Neural progenitor cell (in vitro differentiated cells): ENCODE data around the gene ATE1. TPM values are rescaled to one million over a fixed set of nuclear protein-coding genes. Genes with fewer than 3 reads are reported as not detected.

Experiments used
- DNase-seq: peaks from one replicate; pipeline ENCODE4 v3.0.0-alpha.2; 2016; ENCODE audit warnings: low spot score
- H2AFZ ChIP-seq: fragments of 200-600 bp; sonication (generic); replicated peaks from 2 replicates; pipeline ENCODE4 v1.6.1; 2016; ENCODE audit warnings: antibody characterized with exemption
- H3F3A ChIP-seq: fragments of 200-600 bp; sonication (generic); 2 replicates; pipeline ENCODE4 v1.6.1; 2016; ENCODE audit warnings: antibody characterized with exemption, low read depth
- H3K27ac ChIP-seq: fragments of 200-600 bp; sonication (generic); 2 replicates; pipeline ENCODE4 v1.5.1; 2016; ENCODE audit warnings: mild to moderate bottlenecking
- H3K27me3 ChIP-seq: fragments of 200-600 bp; sonication (generic); 2 replicates; pipeline ENCODE4 v1.6.1; 2016; ENCODE audit warnings: mild to moderate bottlenecking, moderate library complexity
- H3K36me3 ChIP-seq: fragments of 200-600 bp; sonication (generic); 2 replicates; pipeline ENCODE4 v1.5.1; 2016
- H3K4me1 ChIP-seq: fragments of 200-600 bp; sonication (generic); 2 replicates; pipeline ENCODE4 v1.6.1; 2016; ENCODE audit warnings: mixed run types
- H3K4me2 ChIP-seq: fragments of 200-600 bp; sonication (generic); 2 replicates; pipeline ENCODE4 v1.6.1; 2016
- H3K4me3 ChIP-seq: fragments of 200-600 bp; sonication (generic); 2 replicates; pipeline ENCODE4 v1.5.1; 2016
- H3K79me2 ChIP-seq: fragments of 200-600 bp; sonication (generic); 2 replicates; pipeline ENCODE4 v1.6.1; 2016; ENCODE audit warnings: low read depth
- H3K9ac ChIP-seq: fragments of 200-600 bp; sonication (generic); 2 replicates; pipeline ENCODE4 v1.6.1; 2016
- H3K9me3 ChIP-seq: fragments of 200-600 bp; sonication (generic); 2 replicates; pipeline ENCODE4 v1.5.1; 2016; ENCODE audit warnings: low read depth
- H4K20me1 ChIP-seq: fragments of 200-600 bp; sonication (generic); 2 replicates; pipeline ENCODE4 v1.6.1; 2016; ENCODE audit warnings: low read depth
- H3K27ac Mint-ChIP-seq: 3 replicates; pipeline ENCODE4 v1.8.0; 2021; ENCODE audit warnings: mixed read lengths
- H3K27me3 Mint-ChIP-seq: 2 replicates; pipeline ENCODE4 v1.8.0; 2022; ENCODE audit warnings: low read depth, mild to moderate bottlenecking, inconsistent platforms, moderate library complexity, mixed read lengths; ENCODE audit not compliant: insufficient read depth
- H3K36me3 Mint-ChIP-seq: 3 replicates; pipeline ENCODE4 v1.8.0; 2021; ENCODE audit warnings: mixed read lengths
- H3K4me1 Mint-ChIP-seq: 3 replicates; pipeline ENCODE4 v1.8.0; 2021; ENCODE audit warnings: mixed read lengths
- H3K4me3 Mint-ChIP-seq: 3 replicates; pipeline ENCODE4 v1.8.0; 2021; ENCODE audit warnings: mild to moderate bottlenecking, moderate library complexity, mixed read lengths
- H3K9me3 Mint-ChIP-seq: 3 replicates; pipeline ENCODE4 v1.8.0; 2020; ENCODE audit warnings: mixed read lengths
- EZH2 ChIP-seq: fragments of 200-600 bp; sonication (generic); IDR thresholded peaks from 2 replicates; pipeline ENCODE4 v1.6.1; 2017; ENCODE audit warnings: antibody characterized with exemption, mild to moderate bottlenecking, moderate library complexity
- EZH2phosphoT487 ChIP-seq: fragments of 200-600 bp; sonication (generic); IDR thresholded peaks from 2 replicates; pipeline ENCODE4 v1.6.1; 2017; ENCODE audit warnings: antibody characterized with exemption
- total RNA-seq: library from RNA; depleted of rRNA; stranded (reverse); fragments of >200 nt; gene quantifications from 2 replicates; pipeline ENCODE4 v1.2.3, GENCODE V29; 2015; ENCODE audit warnings: low replicate concordance
- TF ChIP-seq, protein P1 (sequence below): fragments of 200-600 bp; sonication (generic); IDR thresholded peaks from 2 replicates; pipeline ENCODE4 v1.5.1; 2017; ENCODE audit warnings: antibody characterized with exemption, mild to moderate bottlenecking

ATE1 gene
- total RNA-seq, 1 donor from 2014 or later: 57.2 TPM

DNA sequence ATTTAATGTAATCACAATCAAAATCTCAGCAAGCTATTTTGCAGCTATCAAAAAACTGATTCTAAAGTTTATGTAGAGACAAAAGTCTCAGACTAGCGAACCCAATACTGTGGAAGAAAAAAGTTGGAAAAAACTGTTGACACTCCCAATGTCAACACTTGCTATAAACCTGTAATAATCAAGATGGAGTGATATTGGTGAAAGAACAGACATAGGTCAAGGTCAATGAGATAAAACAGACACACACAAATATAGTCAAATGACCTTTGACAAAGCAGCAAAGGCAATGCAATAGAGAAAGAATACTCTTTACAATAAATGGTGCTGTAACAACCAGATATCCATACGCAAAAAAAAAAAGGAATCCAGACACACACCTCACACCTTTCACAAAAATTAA is 84.5 kb downstream of the ATE1 start:
- no peaks in the 10 kb centered on the region for H3K27me3 ChIP-seq
- H3K4me1 ChIP-seq: no peaks in the 10 kb centered on the region
- H3K27me3 Mint-ChIP-seq: no peaks in the 10 kb centered on the region
- H3K4me3 Mint-ChIP-seq: no peak overlapping the region
- peaks cover 2% of the 10 kb centered on the region for H3K9me3 Mint-ChIP-seq
- TF ChIP-seq EZH2phosphoT487 (no peak), EZH2 (no peak)
- TF ChIP-seq, protein P1, sequence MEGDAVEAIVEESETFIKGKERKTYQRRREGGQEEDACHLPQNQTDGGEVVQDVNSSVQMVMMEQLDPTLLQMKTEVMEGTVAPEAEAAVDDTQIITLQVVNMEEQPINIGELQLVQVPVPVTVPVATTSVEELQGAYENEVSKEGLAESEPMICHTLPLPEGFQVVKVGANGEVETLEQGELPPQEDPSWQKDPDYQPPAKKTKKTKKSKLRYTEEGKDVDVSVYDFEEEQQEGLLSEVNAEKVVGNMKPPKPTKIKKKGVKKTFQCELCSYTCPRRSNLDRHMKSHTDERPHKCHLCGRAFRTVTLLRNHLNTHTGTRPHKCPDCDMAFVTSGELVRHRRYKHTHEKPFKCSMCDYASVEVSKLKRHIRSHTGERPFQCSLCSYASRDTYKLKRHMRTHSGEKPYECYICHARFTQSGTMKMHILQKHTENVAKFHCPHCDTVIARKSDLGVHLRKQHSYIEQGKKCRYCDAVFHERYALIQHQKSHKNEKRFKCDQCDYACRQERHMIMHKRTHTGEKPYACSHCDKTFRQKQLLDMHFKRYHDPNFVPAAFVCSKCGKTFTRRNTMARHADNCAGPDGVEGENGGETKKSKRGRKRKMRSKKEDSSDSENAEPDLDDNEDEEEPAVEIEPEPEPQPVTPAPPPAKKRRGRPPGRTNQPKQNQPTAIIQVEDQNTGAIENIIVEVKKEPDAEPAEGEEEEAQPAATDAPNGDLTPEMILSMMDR: no peak
- H3F3A ChIP-seq: no peaks in the 10 kb centered on the region
- no peak overlapping the region for H3K9ac ChIP-seq
- no peaks in the 10 kb centered on the region for H4K20me1 ChIP-seq
- no peak overlapping the region for H3K4me3 ChIP-seq
- peaks cover 25% of the 10 kb centered on the region for H3K36me3 Mint-ChIP-seq
- no peak overlapping the region for H2AFZ ChIP-seq
- no peak overlapping the region for H3K4me2 ChIP-seq
- DNase-seq: no peak
- H3K27ac ChIP-seq: no peak overlapping the region
- peaks cover 6% of the 10 kb centered on the region for H3K36me3 ChIP-seq
- H3K79me2 ChIP-seq: peaks cover 4% of the 10 kb centered on the region
- no peaks in the 10 kb centered on the region for H3K4me1 Mint-ChIP-seq
- H3K27ac Mint-ChIP-seq: no peak overlapping the region
- H3K9me3 ChIP-seq: no peaks in the 10 kb centered on the region

DNA sequence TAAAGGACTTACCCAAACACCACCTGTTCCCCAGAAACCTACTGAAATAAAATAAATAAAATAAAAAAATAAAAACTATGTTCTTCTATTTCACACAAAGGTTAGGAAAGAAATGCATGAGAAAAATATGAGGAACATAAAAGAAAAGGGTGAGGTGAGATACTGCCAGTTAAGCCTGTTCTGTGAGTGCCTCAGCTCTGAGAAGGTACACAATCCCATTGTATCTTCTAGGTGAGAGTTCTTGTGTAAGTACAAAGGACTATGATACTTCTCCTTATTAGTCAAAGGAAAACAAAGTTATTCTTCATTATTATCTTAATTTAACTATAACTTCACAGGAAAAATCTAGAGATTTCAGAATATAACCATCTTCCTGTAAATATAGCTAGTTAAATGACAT is 86.0 kb downstream of the ATE1 start:
- Histone ChIP-seq H3K4me1 (no peaks in the 10 kb centered on the region), H3K4me2 (no peak overlapping the region), H4K20me1 (no peaks in the 10 kb centered on the region), H3K9ac (no peak overlapping the region), H3K79me2 (peaks cover 4% of the 10 kb centered on the region), H3K36me3 (peaks cover 6% of the 10 kb centered on the region), H3K27ac (no peak overlapping the region), H3K27me3 (no peaks in the 10 kb centered on the region), H2AFZ (no peak overlapping the region), H3K4me3 (no peak overlapping the region), H3F3A (no peaks in the 10 kb centered on the region), H3K9me3 (no peaks in the 10 kb centered on the region)
- no peak for DNase-seq
- Mint-ChIP-seq H3K9me3 (peaks cover 2% of the 10 kb centered on the region), H3K27me3 (no peaks in the 10 kb centered on the region), H3K4me1 (no peaks in the 10 kb centered on the region), H3K4me3 (no peak overlapping the region), H3K27ac (no peak overlapping the region), H3K36me3 (peaks cover 23% of the 10 kb centered on the region)
- TF ChIP-seq EZH2phosphoT487 (no peak), EZH2 (no peak)

DNA sequence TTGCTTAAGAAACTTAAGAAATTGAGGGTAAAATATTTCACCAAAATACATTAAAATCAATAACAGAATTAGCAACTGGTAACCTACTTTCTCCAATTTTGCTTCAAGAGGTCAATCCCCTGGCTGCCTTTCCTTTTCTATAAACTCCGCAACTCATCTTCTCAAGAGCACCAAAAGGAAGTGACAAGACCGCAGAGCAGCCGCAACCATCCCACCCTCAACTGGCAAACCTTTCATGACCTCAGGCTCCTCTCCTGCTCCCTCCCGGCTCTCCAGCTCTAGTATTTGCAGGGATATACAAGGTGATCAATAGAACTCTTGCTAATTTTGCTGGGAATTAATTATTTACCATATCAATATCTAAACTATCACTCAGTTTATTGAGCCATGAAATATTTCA is 88.9 kb downstream of the ATE1 start:
- no peak overlapping the region for H3K4me2 ChIP-seq
- H3K4me1 Mint-ChIP-seq: no peaks in the 10 kb centered on the region
- H3K9me3 Mint-ChIP-seq: no peaks in the 10 kb centered on the region
- no peaks in the 10 kb centered on the region for H3K36me3 ChIP-seq
- no peaks in the 10 kb centered on the region for H3K9me3 ChIP-seq
- TF ChIP-seq EZH2phosphoT487 (no peak), EZH2 (no peak)
- TF ChIP-seq, protein P1: no peak
- DNase-seq: no peak
- H2AFZ ChIP-seq: no peak overlapping the region
- no peaks in the 10 kb centered on the region for H4K20me1 ChIP-seq
- no peak overlapping the region for H3K4me3 ChIP-seq
- H3K9ac ChIP-seq: no peak overlapping the region
- no peak overlapping the region for H3K27ac Mint-ChIP-seq
- H3K79me2 ChIP-seq: peaks cover 4% of the 10 kb centered on the region
- no peaks in the 10 kb centered on the region for H3F3A ChIP-seq
- no peaks in the 10 kb centered on the region for H3K27me3 ChIP-seq
- no peaks in the 10 kb centered on the region for H3K27me3 Mint-ChIP-seq
- H3K4me3 Mint-ChIP-seq: no peak overlapping the region
- H3K36me3 Mint-ChIP-seq: peaks cover 10% of the 10 kb centered on the region
- no peaks in the 10 kb centered on the region for H3K4me1 ChIP-seq
- no peak overlapping the region for H3K27ac ChIP-seq

DNA sequence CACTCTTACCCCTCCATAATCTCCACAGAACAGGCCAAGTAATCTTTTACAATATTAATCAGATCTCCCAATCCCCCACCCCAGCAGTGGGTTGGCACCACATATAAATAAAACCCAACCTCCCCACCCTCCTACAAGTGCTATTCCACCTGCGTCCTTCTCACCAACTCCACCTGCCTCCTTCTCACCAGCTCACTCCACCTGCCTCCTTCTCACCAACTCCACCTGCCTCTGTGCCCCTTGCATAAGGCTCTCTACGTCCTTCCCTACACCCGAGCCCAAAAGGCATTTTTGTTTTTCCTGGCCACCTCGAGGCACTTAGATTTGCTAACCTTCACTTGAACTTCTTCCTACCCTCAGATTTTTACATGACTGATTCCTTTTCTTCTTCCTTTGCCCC is 89.7 kb downstream of the ATE1 start:
- no peak overlapping the region for H3K4me3 ChIP-seq
- no peaks in the 10 kb centered on the region for H3K27me3 Mint-ChIP-seq
- no peaks in the 10 kb centered on the region for H4K20me1 ChIP-seq
- no peaks in the 10 kb centered on the region for H3K36me3 ChIP-seq
- peaks cover 10% of the 10 kb centered on the region for H3K36me3 Mint-ChIP-seq
- no peak overlapping the region for H3K27ac Mint-ChIP-seq
- H3K9ac ChIP-seq: no peak overlapping the region
- H3K4me1 ChIP-seq: no peaks in the 10 kb centered on the region
- H3K9me3 ChIP-seq: no peaks in the 10 kb centered on the region
- no peaks in the 10 kb centered on the region for H3K9me3 Mint-ChIP-seq
- H3K27ac ChIP-seq: no peak overlapping the region
- H3K27me3 ChIP-seq: no peaks in the 10 kb centered on the region
- peaks cover 1% of the 10 kb centered on the region for H3K79me2 ChIP-seq
- H3F3A ChIP-seq: no peaks in the 10 kb centered on the region
- H3K4me1 Mint-ChIP-seq: no peaks in the 10 kb centered on the region
- H2AFZ ChIP-seq: no peak overlapping the region
- no peak overlapping the region for H3K4me3 Mint-ChIP-seq
- TF ChIP-seq, protein P1: no peak
- TF ChIP-seq EZH2phosphoT487: no peak
- no peak for TF ChIP-seq EZH2
- no peak overlapping the region for H3K4me2 ChIP-seq
- no peak for DNase-seq
